IMR-90 (cell line): ENCODE data around the gene TFAP2E. TPM values are rescaled to one million over a fixed set of nuclear protein-coding genes. Genes with fewer than 3 reads are reported as not detected.
A peak's percentile ranks its signal among the peaks of the same experiment; 100 is the strongest.

Experiments used
- CEBPB ChIP-seq: IDR thresholded peaks from 2 replicates; pipeline ENCODE4 v1.6.1; 2012; ENCODE audit warnings: low read depth, low read length, improper control_type of control experiment
- FOS ChIP-seq: fragments of 150-350 bp; IDR thresholded peaks from 2 replicates; pipeline ENCODE4 v1.6.1; 2016; ENCODE audit warnings: low read depth, low read length
- RFX5 ChIP-seq: IDR thresholded peaks from 2 replicates; pipeline ENCODE4 v1.8.0; 2012; ENCODE audit warnings: low read depth, mild to moderate bottlenecking, low read length, moderate library complexity
- polyA plus RNA-seq, 3 experiments: library from polyadenylated mRNA; depleted of rRNA; stranded (reverse); fragments of >200 nt; gene quantifications; 2 replicates each; pipeline ENCODE4 v1.2.3, GENCODE V29; 2012; ENCODE audit warnings: low replicate concordance in 1 of 3
- total RNA-seq: library from RNA; depleted of rRNA; stranded (reverse); fragments of >200 nt; gene quantifications from 2 replicates; pipeline ENCODE4 v1.2.3, GENCODE V29; 2012

The TFAP2E gene
- total and polyA plus RNA-seq, 2 of the 4 experiments (the other 2 are of a cell fraction): under 0.01 to 0.19 TPM

GRCh38 chr1:35555601-35556477 is 17.3 kb upstream of the TFAP2E start (continued):
- peak; percentile 28; the same call in 1 of the 2 replicates for TF ChIP-seq FOS
- TF ChIP-seq RFX5: no peak
- TF ChIP-seq CEBPB: peak; percentile 82
